ENCODE measurements around the gene C10orf67. TPM values are rescaled to one million over a fixed set of nuclear protein-coding genes. Genes with fewer than 3 reads are reported as not detected.

The C10orf67 gene
- total and polyA plus RNA-seq, 2 of the 8 experiments (the other 6 are each of a cell fraction or from before 2014, with no cell fraction given) = 0.05 to 0.11 TPM

DNA sequence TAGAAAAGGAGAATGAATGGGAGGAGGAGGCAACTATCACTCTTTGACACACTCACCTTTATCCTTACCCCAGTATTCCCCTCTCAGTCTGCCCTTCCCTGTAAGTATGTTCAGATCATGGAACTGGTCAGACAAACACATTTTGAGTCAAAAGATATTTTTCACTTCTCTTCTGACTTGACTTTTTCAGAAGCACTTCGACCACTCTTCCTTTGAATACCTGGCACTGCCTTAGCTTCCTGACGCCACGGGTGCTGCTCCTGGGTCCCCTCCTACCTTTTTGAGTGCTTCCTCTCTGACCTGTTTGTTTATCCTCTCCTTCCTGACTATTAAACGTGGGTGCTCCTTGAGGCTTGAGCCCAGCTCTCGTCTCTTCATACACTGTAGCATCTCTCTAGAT is 19.8 kb upstream of the C10orf67 start:
- Histone ChIP-seq H3K4ac (replicated peaks; ENCODE audit: insufficient read length, low read depth, low read length) (no peak overlapping the region), H3K79me2 (ENCODE audit: control insufficient read depth in 1 of 2, insufficient read depth in 2 of 2, low read length in 2 of 2) (no peaks in the 10 kb centered on the region), H3K56ac (replicated peaks; ENCODE audit: insufficient read length, low read depth, low read length) (no peak overlapping the region), H4K8ac (ENCODE audit: extremely low read depth, insufficient read depth, low read length) (no peak overlapping the region), H3K4me3 (ENCODE audit: extremely low read depth in 1 of 4, insufficient read depth in 2 of 4, low read depth in 3 of 4, low read length in 4 of 4) (no peak overlapping the region), H4K5ac (ENCODE audit: insufficient read length, low read depth, low read length) (no peak overlapping the region), H3K23ac (ENCODE audit: insufficient read length) (no peak overlapping the region), H3K23me2 (ENCODE audit: low read depth, low read length) (no peaks in the 10 kb centered on the region), H3K79me1 (ENCODE audit: low read depth, low read length) (no peaks in the 10 kb centered on the region), H3K27ac (ENCODE audit: low read depth, low read length) (no peak overlapping the region), H3K14ac (ENCODE audit: insufficient read length) (no peak overlapping the region), H2BK12ac (ENCODE audit: low read depth, low read length) (no peak overlapping the region), H4K20me1 (replicated peaks in 1 of 2; ENCODE audit: control insufficient read depth in 1 of 2, insufficient read depth in 2 of 2, low read length in 2 of 2) (no peaks in the 10 kb centered on the region), H2BK20ac (ENCODE audit: low read length) (no peak overlapping the region), H4K91ac (replicated peaks; ENCODE audit: insufficient read length, low read length) (no peak overlapping the region), H3K4me1 (replicated peaks in 1 of 4; ENCODE audit: control insufficient read depth in 3 of 4, insufficient read depth in 4 of 4, low read length in 3 of 4) (no peaks in the 10 kb centered on the region), H3K36me3 (ENCODE audit: control insufficient read depth in 2 of 4, insufficient read depth in 4 of 4, low read length in 3 of 4) (no peaks in the 10 kb centered on the region), H3K18ac (ENCODE audit: extremely low read depth, low read length) (no peak overlapping the region), H2AK5ac (ENCODE audit: low read depth, low read length) (no peak overlapping the region), H2BK120ac (replicated peaks; ENCODE audit: low read depth, low read length) (no peak overlapping the region), H3K9ac (replicated peaks in 1 of 4; ENCODE audit: extremely low read depth in 1 of 4, low read depth in 3 of 4, low read length in 3 of 4) (no peak overlapping the region), H2BK5ac (ENCODE audit: low read depth, low read length) (no peak overlapping the region), H2AFZ (ENCODE audit: low read length) (no peak overlapping the region), H2BK15ac (ENCODE audit: low read length) (no peak overlapping the region), H3K4me2 (ENCODE audit: insufficient read depth in 1 of 2, low read depth in 2 of 2, low read length in 2 of 2) (no peak overlapping the region), H3K9me3 (ENCODE audit: insufficient read depth in 2 of 2, low read depth in 1 of 2, low read length in 1 of 2) (no peaks in the 10 kb centered on the region), H3K27me3 (replicated peaks in 1 of 4; ENCODE audit: control insufficient read depth in 3 of 4, extremely low read depth in 1 of 4, insufficient read depth in 3 of 4, low read length in 3 of 4) (no peaks in the 10 kb centered on the region)
- no peak for FAIRE-seq
- WGBS, 2 experiments (ENCODE audit: extremely low coverage in 1 of 2, insufficient coverage in 1 of 2, insufficient read length in 1 of 2, insufficient replicate concordance in 2 of 2, low coverage in 1 of 2, low lambda C conversion rate in 2 of 2, missing lambda C conversion rate in 1 of 2) = 84% methylated on average over 5 of the region's 5 CpGs; no CpG with 5 or more reads in 1 of the 2 experiments
- TF ChIP-seq BCL11A (IDR thresholded peaks at IDR 0.05; ENCODE audit: low read depth in 2 of 2, low read length in 2 of 2) = no peak
- no peak for TF ChIP-seq CHD1 (IDR thresholded peaks at IDR 0.05; ENCODE audit: low read depth, low read length)
- TF ChIP-seq HDAC2 (IDR thresholded peaks at IDR 0.05; ENCODE audit: borderline replicate concordance in 1 of 2, low read depth in 2 of 2, low read length in 2 of 2) = no peak
- no peak for TF ChIP-seq JUND (IDR thresholded peaks at IDR 0.05; ENCODE audit: low read length)
- no peak for TF ChIP-seq HDAC6 (IDR thresholded peaks at IDR 0.05; ENCODE audit: low read depth, low read length)
- TF ChIP-seq KDM5A (IDR thresholded peaks at IDR 0.05; ENCODE audit: low read length) = no peak
- no peak for TF ChIP-seq ATF3 (IDR thresholded peaks at IDR 0.05; ENCODE audit: insufficient read depth, low read depth, low read length)
- TF ChIP-seq CBX5 (IDR thresholded peaks at IDR 0.05; ENCODE audit: low read depth, low read length) = no peak
- TF ChIP-seq USF2 (IDR thresholded peaks at IDR 0.05; ENCODE audit: low read length) = no peak
- TF ChIP-seq TBP (IDR thresholded peaks at IDR 0.05; ENCODE audit: low read depth, low read length) = no peak
- no peak for TF ChIP-seq GTF2F1 (IDR thresholded peaks at IDR 0.05; ENCODE audit: borderline replicate concordance, low read depth, low read length)
- ChIA-PET POLR2A (ENCODE audit: partially characterized antibody) (interaction anchor here (0.6 kb wide), 1 partner anchor 509 kb away, joined by 4 read pairs; no protein-coding TSS in a partner anchor), CTCF (ENCODE audit: partially characterized antibody) (interaction anchor here (0.6 to 1.0 kb wide), 3 partner anchors 56 to 291 kb away, joined by 3 to 4 read pairs (median 4); no protein-coding TSS in a partner anchor)
- DNase-seq (ENCODE audit: low read depth in 1 of 2, low spot score in 2 of 2) = no peak

All from H1 (cell line).